SK-N-SH (cell line): Measurements from ENCODE around the gene SCYL2.

Experiments used
- CTCF ChIP-seq: fragments of 200-600 bp; sonication (generic); IDR thresholded peaks from 2 replicates; pipeline ENCODE4 v1.6.1; 2017; ENCODE audit warnings: antibody characterized with exemption, mild to moderate bottlenecking, moderate library complexity
- MXI1 ChIP-seq: IDR thresholded peaks from 2 replicates; pipeline ENCODE4 v1.6.1; 2012; ENCODE audit warnings: mild to moderate bottlenecking, low read depth, low read length, improper control_type of control experiment
- SIN3A ChIP-seq: IDR thresholded peaks from 2 replicates; pipeline ENCODE4 v1.6.1; 2012; ENCODE audit warnings: low read depth, mild to moderate bottlenecking, low read length, moderate library complexity, borderline replicate concordance
- TCF12 ChIP-seq: IDR thresholded peaks from 2 replicates; pipeline ENCODE4 v1.4.0; 2012
- YY1 ChIP-seq: IDR thresholded peaks from 2 replicates; pipeline ENCODE4 v1.4.0; 2012; ENCODE audit warnings: low read depth, mild to moderate bottlenecking
- ZBTB33 ChIP-seq: IDR thresholded peaks from 2 replicates; pipeline ENCODE4 v1.4.0; 2012; ENCODE audit warnings: low read depth, borderline replicate concordance

GRCh38 chr12:100383586-100384558 is 116.9 kb downstream of the SCYL2 start:
- TF ChIP-seq CTCF (no peak), TCF12 (no peak), ZBTB33 (no peak), YY1 (no peak), MXI1 (no peak), SIN3A (no peak)
